GM21717 (cell line): ENCODE measurements around the gene ACTL6A.
"Not testable (repeated sequence)": the region's sequence is repeated elsewhere in the genome, so short reads cannot be mapped to it uniquely, and the experiment has no call there.

Source experiments
- ATAC-seq: cut with Tn5 transposase; IDR thresholded peaks from one replicate; pipeline ENCODE4 v1.9.1; 2021; ENCODE audit warnings: mild to moderate bottlenecking, moderate library complexity; ENCODE audit not compliant: unreplicated experiment

Gene ACTL6A

GRCh38 chr3:179562591-179563270, at the start of gene ACTL6A:
ACTL6A (plus strand) TSS chr3:179562926; CDS start chr3:179563093, 167 bp downstream.
- ATAC-seq, result peak; percentile 98

GRCh38 chr3:179513862-179514261, 48.9 kb upstream of the ACTL6A start:
- ATAC-seq, result no peak

DNA sequence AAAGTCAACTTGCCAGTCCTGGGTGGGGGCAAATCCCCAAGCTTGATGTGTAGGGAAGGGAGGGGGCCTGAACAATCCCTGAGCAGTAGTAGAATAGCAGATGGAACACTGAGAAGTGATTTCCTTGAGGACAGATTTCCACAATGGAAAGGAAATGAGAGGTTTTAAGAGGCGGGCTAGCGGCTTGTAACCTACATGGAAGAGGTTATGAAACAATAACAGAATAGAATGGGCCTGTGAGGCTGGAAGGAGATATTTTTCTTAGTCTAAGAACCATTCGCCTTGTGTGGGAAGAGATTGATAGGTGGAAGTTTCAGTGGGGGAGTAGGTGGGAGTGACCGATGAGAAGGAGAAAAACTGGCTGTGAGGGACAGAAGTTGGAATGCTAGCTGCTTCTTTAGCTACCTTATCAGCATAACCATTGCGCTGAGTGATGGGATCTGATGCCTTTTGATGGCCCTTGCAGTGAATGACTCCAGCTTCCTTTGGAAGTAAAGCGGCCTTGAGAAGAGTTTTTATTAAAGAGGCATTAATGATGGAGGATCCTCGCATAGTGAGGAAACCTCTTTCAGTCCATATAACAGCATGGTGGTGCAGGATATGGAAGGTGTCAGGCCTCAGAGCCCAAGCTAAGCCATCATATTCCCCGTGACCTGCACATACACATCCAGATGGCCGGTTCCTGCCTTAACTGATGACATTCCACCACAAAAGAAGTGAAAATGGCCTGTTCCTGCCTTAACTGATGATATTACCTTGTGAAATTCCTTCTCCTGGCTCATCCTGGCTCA, 46.1 kb upstream of the ACTL6A start:
- ATAC-seq, result not testable (repeated sequence)

DNA sequence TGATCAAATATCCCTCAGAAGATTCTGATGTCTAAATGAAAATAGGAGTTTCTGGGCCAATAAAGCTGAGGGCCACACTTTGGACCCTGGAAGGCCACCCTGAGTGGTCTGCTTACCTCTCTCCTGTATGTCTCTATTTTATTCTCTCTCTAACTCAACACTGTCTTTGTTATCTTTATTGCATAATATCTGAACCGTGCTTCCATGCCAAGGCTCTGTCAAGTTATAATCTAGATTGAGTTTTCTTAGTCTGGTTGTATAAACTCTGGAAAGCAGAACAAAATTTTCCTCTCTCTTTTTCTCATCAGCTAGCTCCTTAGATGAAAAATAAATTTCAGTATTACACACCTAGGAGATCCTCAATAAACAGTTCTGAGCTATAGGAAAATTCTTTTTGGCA, 36.2 kb upstream of the ACTL6A start:
- no peak for ATAC-seq

DNA sequence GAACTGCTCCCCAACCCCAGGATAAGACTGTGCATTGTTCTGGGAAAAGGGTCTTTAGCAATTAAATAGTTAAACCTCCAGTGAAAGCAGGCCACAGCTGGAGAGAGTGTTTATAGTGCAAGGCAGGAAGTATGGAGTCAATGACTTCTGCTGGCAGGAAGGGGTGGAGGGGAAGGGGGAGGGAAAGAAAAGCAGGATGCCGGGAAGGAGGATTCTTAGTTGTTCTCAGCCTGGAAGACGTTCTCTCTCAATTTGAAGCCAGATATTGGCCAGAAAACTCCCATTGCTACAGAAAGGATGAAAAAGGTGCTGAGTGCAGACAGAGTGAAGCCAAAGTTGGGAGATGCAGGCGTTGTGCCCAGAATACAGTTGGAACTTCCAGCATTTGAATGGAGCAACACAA, 35.7 kb upstream of the ACTL6A start:
- ATAC-seq, result no peak

- ATAC-seq, result no peak
Measured at GRCh38 chr3:179528772-179529171, 34.0 kb upstream of the ACTL6A start.

DNA sequence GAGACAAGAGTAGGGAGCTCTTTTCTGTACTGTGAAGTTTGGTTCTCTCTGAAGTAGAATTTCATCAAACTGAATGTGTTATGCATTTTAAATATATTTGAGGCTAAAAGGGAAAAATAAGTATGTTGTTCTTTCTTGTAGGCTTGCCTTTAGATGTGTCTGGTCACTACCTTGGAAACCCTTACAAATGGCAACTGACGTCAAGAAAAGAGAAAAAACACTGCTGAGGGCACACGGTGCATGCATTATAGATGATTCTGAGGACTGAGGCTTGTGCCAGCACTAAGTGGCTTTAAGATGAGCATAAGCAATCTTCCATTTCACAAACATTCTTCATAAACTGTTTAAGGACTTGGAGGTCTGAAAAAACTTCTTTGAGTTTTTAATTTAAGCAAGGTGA, 31.1 kb upstream of the ACTL6A start:
- no peak for ATAC-seq

GRCh38 chr3:179533274-179533673, 29.5 kb upstream of the ACTL6A start:
- ATAC-seq, result no peak

- ATAC-seq, result no peak
Measured at GRCh38 chr3:179536256-179536655, 26.5 kb upstream of the ACTL6A start.

DNA sequence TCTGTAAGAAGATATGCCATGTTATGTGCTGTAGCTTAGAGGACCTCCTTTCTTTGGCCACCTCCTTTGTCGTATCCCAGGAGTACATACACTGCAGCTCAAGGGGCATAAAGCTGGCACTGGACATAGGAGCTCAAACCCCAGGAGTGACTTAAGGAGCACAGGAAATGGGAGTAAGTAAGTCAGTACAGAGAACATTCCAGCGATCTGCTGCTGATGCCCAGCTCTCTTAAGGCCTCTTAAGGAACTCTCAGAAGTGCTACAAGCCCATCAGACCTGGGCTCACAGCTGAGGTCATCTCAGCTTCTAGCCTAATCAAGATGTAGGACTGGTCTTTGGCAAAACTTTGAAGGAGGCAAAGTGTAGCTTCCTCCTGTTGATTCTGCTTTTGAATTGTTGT, 21.6 kb upstream of the ACTL6A start:
- ATAC-seq, result no peak

GRCh38 chr3:179541596-179541995, 21.1 kb upstream of the ACTL6A start:
- no peak for ATAC-seq

DNA sequence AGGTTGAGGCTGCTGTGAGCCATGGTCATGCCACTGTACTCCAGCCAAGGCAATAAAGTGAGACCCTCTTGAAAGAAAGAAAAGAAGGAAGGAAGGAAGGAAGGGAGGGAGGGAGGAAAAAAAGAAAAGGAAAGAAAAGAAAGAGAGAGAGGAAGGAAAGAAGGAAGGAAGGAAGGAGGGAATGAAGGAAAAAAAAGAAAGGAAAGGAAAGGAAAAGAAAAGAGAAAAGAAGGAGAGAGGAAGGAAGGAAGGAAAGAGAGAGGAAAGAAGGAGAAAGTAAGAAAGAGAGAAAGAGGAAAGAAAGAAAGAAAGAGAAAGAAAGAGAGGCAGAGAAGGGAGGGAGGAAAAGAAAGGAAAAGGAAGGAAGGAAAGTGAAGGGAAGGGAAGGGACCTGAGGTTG, 20.4 kb upstream of the ACTL6A start:
- no peak for ATAC-seq

- ATAC-seq, result no peak
Measured at GRCh38 chr3:179544981-179545645, 17.6 kb upstream of the ACTL6A start.

- ATAC-seq, result no peak
Measured at GRCh38 chr3:179546814-179547241, 15.9 kb upstream of the ACTL6A start.

- no peak for ATAC-seq
Measured at GRCh38 chr3:179551349-179552105, 11.2 kb upstream of the ACTL6A start.

GRCh38 chr3:179558742-179559364, 3.9 kb upstream of the ACTL6A start:
- no peak for ATAC-seq

GRCh38 chr3:179560791-179561190, 1.9 kb upstream of the ACTL6A start:
- no peak for ATAC-seq

GRCh38 chr3:179563271-179563783, 601 bp downstream of the ACTL6A start:
- ATAC-seq, result peak; percentile 47

DNA sequence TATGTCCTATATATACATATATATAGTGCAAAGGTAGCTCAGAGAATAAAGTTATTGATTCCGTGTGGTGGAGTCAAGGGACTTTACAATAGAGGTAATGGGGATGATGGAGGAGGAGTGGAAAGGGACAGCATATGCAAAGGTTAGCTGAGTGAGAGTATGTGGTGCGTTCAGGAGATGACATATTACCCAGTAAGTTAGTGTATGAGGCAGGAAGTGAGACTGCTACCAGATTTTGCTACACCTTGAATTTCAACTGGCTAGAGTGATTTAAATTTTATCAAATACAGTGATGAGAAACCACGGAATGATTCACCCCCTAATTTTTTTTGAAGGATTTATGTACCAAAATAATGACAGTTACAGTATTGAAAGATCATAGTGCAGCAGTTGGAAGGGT, 2.8 kb downstream of the ACTL6A start:
- no peak for ATAC-seq

GRCh38 chr3:179580992-179581391, 18.3 kb downstream of the ACTL6A start:
- ATAC-seq, result no peak
